Neural progenitor cell (in vitro differentiated cells): ENCODE measurements around the gene TRMO. TPM values are rescaled to one million over a fixed set of nuclear protein-coding genes. Genes with fewer than 3 reads are reported as not detected.
A peak's percentile ranks its signal among the peaks of the same experiment; 100 is the strongest.

Experiments used
- DNase-seq: peaks from one replicate; pipeline ENCODE4 v3.0.0-alpha.2; 2016; ENCODE audit warnings: low spot score
- H2AFZ ChIP-seq: fragments of 200-600 bp; sonication (generic); replicated peaks from 2 replicates; pipeline ENCODE4 v1.6.1; 2016; ENCODE audit warnings: antibody characterized with exemption
- H3F3A ChIP-seq: fragments of 200-600 bp; sonication (generic); 2 replicates; pipeline ENCODE4 v1.6.1; 2016; ENCODE audit warnings: antibody characterized with exemption, low read depth
- H3K27ac ChIP-seq: fragments of 200-600 bp; sonication (generic); 2 replicates; pipeline ENCODE4 v1.5.1; 2016; ENCODE audit warnings: mild to moderate bottlenecking
- H3K27me3 ChIP-seq: fragments of 200-600 bp; sonication (generic); 2 replicates; pipeline ENCODE4 v1.6.1; 2016; ENCODE audit warnings: mild to moderate bottlenecking, moderate library complexity
- H3K36me3 ChIP-seq: fragments of 200-600 bp; sonication (generic); 2 replicates; pipeline ENCODE4 v1.5.1; 2016
- H3K4me1 ChIP-seq: fragments of 200-600 bp; sonication (generic); 2 replicates; pipeline ENCODE4 v1.6.1; 2016; ENCODE audit warnings: mixed run types
- H3K4me2 ChIP-seq: fragments of 200-600 bp; sonication (generic); 2 replicates; pipeline ENCODE4 v1.6.1; 2016
- H3K4me3 ChIP-seq: fragments of 200-600 bp; sonication (generic); 2 replicates; pipeline ENCODE4 v1.5.1; 2016
- H3K79me2 ChIP-seq: fragments of 200-600 bp; sonication (generic); 2 replicates; pipeline ENCODE4 v1.6.1; 2016; ENCODE audit warnings: low read depth
- H3K9ac ChIP-seq: fragments of 200-600 bp; sonication (generic); 2 replicates; pipeline ENCODE4 v1.6.1; 2016
- H3K9me3 ChIP-seq: fragments of 200-600 bp; sonication (generic); 2 replicates; pipeline ENCODE4 v1.5.1; 2016; ENCODE audit warnings: low read depth
- H4K20me1 ChIP-seq: fragments of 200-600 bp; sonication (generic); 2 replicates; pipeline ENCODE4 v1.6.1; 2016; ENCODE audit warnings: low read depth
- H3K27ac Mint-ChIP-seq: 3 replicates; pipeline ENCODE4 v1.8.0; 2021; ENCODE audit warnings: mixed read lengths
- H3K27me3 Mint-ChIP-seq: 2 replicates; pipeline ENCODE4 v1.8.0; 2022; ENCODE audit warnings: low read depth, mild to moderate bottlenecking, inconsistent platforms, moderate library complexity, mixed read lengths; ENCODE audit not compliant: insufficient read depth
- H3K36me3 Mint-ChIP-seq: 3 replicates; pipeline ENCODE4 v1.8.0; 2021; ENCODE audit warnings: mixed read lengths
- H3K4me1 Mint-ChIP-seq: 3 replicates; pipeline ENCODE4 v1.8.0; 2021; ENCODE audit warnings: mixed read lengths
- H3K4me3 Mint-ChIP-seq: 3 replicates; pipeline ENCODE4 v1.8.0; 2021; ENCODE audit warnings: mild to moderate bottlenecking, moderate library complexity, mixed read lengths
- H3K9me3 Mint-ChIP-seq: 3 replicates; pipeline ENCODE4 v1.8.0; 2020; ENCODE audit warnings: mixed read lengths
- CTCF ChIP-seq: fragments of 200-600 bp; sonication (generic); IDR thresholded peaks from 2 replicates; pipeline ENCODE4 v1.5.1; 2017; ENCODE audit warnings: antibody characterized with exemption, mild to moderate bottlenecking
- EZH2 ChIP-seq: fragments of 200-600 bp; sonication (generic); IDR thresholded peaks from 2 replicates; pipeline ENCODE4 v1.6.1; 2017; ENCODE audit warnings: antibody characterized with exemption, mild to moderate bottlenecking, moderate library complexity
- EZH2phosphoT487 ChIP-seq: fragments of 200-600 bp; sonication (generic); IDR thresholded peaks from 2 replicates; pipeline ENCODE4 v1.6.1; 2017; ENCODE audit warnings: antibody characterized with exemption
- total RNA-seq: library from RNA; depleted of rRNA; stranded (reverse); fragments of >200 nt; gene quantifications from 2 replicates; pipeline ENCODE4 v1.2.3, GENCODE V29; 2015; ENCODE audit warnings: low replicate concordance

TRMO gene
- total RNA-seq, 1 donor from 2014 or later = 5.7 TPM

- no peaks in the 10 kb centered on the region for H3K4me1 ChIP-seq
- no peaks in the 10 kb centered on the region for H3K9me3 Mint-ChIP-seq
Measured at GRCh38 chr9:97903177-97903576, 19.1 kb downstream of the TRMO start.

GRCh38 chr9:97900738-97901565, 21.3 kb downstream of the TRMO start:
- H3K4me1 ChIP-seq = no peaks in the 10 kb centered on the region
- Mint-ChIP-seq H3K27me3 (peaks cover 4% of the 10 kb centered on the region), H3K4me1 (no peaks in the 10 kb centered on the region), H3K9me3 (no peaks in the 10 kb centered on the region), H3K4me3 (no peak overlapping the region), H3K27ac (no peak overlapping the region), H3K36me3 (no peaks in the 10 kb centered on the region)
- no peaks in the 10 kb centered on the region for H4K20me1 ChIP-seq
- peak; percentile 56 for DNase-seq
- no peaks in the 10 kb centered on the region for H3K79me2 ChIP-seq
- H3K27me3 ChIP-seq = no peaks in the 10 kb centered on the region
- H3K4me2 ChIP-seq = no peak overlapping the region
- TF ChIP-seq EZH2phosphoT487 = no peak
- peak; percentile 84 for TF ChIP-seq CTCF
- no peak overlapping the region for H3K9ac ChIP-seq
- no peak overlapping the region for H2AFZ ChIP-seq
- no peaks in the 10 kb centered on the region for H3K9me3 ChIP-seq
- no peak overlapping the region for H3K4me3 ChIP-seq
- H3K27ac ChIP-seq = no peak overlapping the region
- H3F3A ChIP-seq = no peaks in the 10 kb centered on the region
- no peaks in the 10 kb centered on the region for H3K36me3 ChIP-seq

More at GRCh38 chr9:97903177-97903576, 19.1 kb downstream of the TRMO start:
- TF ChIP-seq EZH2 (no peak), EZH2phosphoT487 (no peak), CTCF (no peak)
- no peak overlapping the region for H3K27ac ChIP-seq
- H3K9me3 ChIP-seq = no peaks in the 10 kb centered on the region
- H3K4me1 Mint-ChIP-seq = no peaks in the 10 kb centered on the region
- H2AFZ ChIP-seq = no peak overlapping the region
- H3K27me3 Mint-ChIP-seq = peaks cover 2% of the 10 kb centered on the region
- H3K27me3 ChIP-seq = no peaks in the 10 kb centered on the region
- H3K4me3 ChIP-seq = no peak overlapping the region
- no peak for DNase-seq
- H3K4me2 ChIP-seq = no peak overlapping the region
- no peaks in the 10 kb centered on the region for H3K36me3 ChIP-seq
- no peak overlapping the region for H3K4me3 Mint-ChIP-seq
- peaks cover 5% of the 10 kb centered on the region for H3K36me3 Mint-ChIP-seq
- no peaks in the 10 kb centered on the region for H3K79me2 ChIP-seq
- H3F3A ChIP-seq = no peaks in the 10 kb centered on the region
- H3K9ac ChIP-seq = peak overlapping the region; percentile 22
- no peak overlapping the region for H3K27ac Mint-ChIP-seq
- no peaks in the 10 kb centered on the region for H4K20me1 ChIP-seq

GRCh38 chr9:97900103-97900737, 22.1 kb downstream of the TRMO start:
- Histone ChIP-seq H3K36me3 (no peaks in the 10 kb centered on the region), H3K4me3 (no peak overlapping the region), H3K27me3 (no peaks in the 10 kb centered on the region), H3K4me1 (no peaks in the 10 kb centered on the region), H4K20me1 (no peaks in the 10 kb centered on the region), H3K9me3 (no peaks in the 10 kb centered on the region), H3K27ac (no peak overlapping the region), H2AFZ (no peak overlapping the region), H3K9ac (no peak overlapping the region), H3K4me2 (no peak overlapping the region), H3F3A (no peaks in the 10 kb centered on the region), H3K79me2 (no peaks in the 10 kb centered on the region)
- Mint-ChIP-seq H3K9me3 (no peaks in the 10 kb centered on the region), H3K4me3 (no peak overlapping the region), H3K36me3 (no peaks in the 10 kb centered on the region), H3K4me1 (no peaks in the 10 kb centered on the region), H3K27me3 (peaks cover 4% of the 10 kb centered on the region), H3K27ac (no peak overlapping the region)
- DNase-seq = no peak
- TF ChIP-seq EZH2phosphoT487 (no peak), CTCF (no peak), EZH2 (no peak)
